Duodenal mucosa (tissue), 2 donors: ENCODE results near the gene PSMF1.

Experiments
- H3K27ac ChIP-seq: one replicate; pipeline ENCODE4 v1.7.0; 2013; ENCODE audit warnings: low read depth, low read length
- H3K27me3 ChIP-seq, 2 donors: one replicate each; pipeline ENCODE4 v1.7.0; 2013; ENCODE audit warnings: low read length in 2 of 2, control low read depth in 1 of 2; ENCODE audit not compliant: insufficient read depth in 2 of 2, control insufficient read depth in 1 of 2
- H3K36me3 ChIP-seq, 2 donors: one replicate each; pipeline ENCODE4 v1.7.0; 2013; ENCODE audit warnings: low read length in 2 of 2, control low read depth in 1 of 2; ENCODE audit not compliant: insufficient read depth in 2 of 2, control insufficient read depth in 1 of 2
- H3K4me1 ChIP-seq, 2 donors: one replicate each; pipeline ENCODE4 v1.7.0; 2013; ENCODE audit warnings: low read length in 2 of 2, control low read depth in 1 of 2; ENCODE audit not compliant: insufficient read depth in 2 of 2, control insufficient read depth in 1 of 2
- H3K4me3 ChIP-seq, 2 donors: one replicate each; pipeline ENCODE4 v1.7.0; 2013; ENCODE audit warnings: low read length in 2 of 2, low read depth in 1 of 2
- H3K9ac ChIP-seq, 2 donors: one replicate each; pipeline ENCODE4 v1.7.0; 2013; ENCODE audit warnings: low read length in 2 of 2, low read depth in 1 of 2
- H3K9me3 ChIP-seq, 2 donors: one replicate each; pipeline ENCODE4 v1.7.0; 2013; ENCODE audit warnings: low read length in 2 of 2, control low read depth in 1 of 2; ENCODE audit not compliant: control insufficient read depth in 1 of 2

The PSMF1 gene

DNA sequence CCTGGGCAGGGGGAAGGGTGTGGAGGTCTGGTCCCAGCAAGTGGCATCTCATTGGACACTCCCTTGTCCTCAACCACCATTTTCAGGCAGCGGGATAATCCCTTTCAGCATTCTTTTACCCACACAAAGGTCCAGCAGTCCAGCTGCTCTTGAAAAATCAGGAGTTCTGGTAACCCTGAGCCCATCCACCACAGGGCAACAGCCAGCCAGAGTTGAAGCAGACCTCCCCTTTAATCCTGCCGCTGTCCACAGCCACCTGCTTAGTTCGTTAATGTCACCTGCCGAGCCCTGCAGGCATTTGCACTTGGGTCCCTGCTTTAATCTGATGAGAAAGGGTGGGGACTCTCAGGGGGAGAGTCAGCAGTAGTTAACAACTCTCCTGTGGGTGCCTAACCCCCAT, 55.3 kb downstream of the PSMF1 start:
- H3K9me3 ChIP-seq: no peaks in the 10 kb centered on the region
- H3K9ac ChIP-seq: no peak overlapping the region
- no peaks in the 10 kb centered on the region for H3K27me3 ChIP-seq
- peaks cover 0 to 3% of the 10 kb centered on the region in 2 donors for H3K4me1 ChIP-seq
- peaks cover 21 to 58% of the 10 kb centered on the region in 2 donors for H3K36me3 ChIP-seq
- H3K4me3 ChIP-seq: no peak overlapping the region
- no peak overlapping the region for H3K27ac ChIP-seq

- Histone ChIP-seq H3K9ac (no peak overlapping the region), H3K4me3 (no peak overlapping the region), H3K36me3 (peaks cover 12 to 47% of the 10 kb centered on the region in 2 donors), H3K27me3 (no peaks in the 10 kb centered on the region), H3K27ac (no peak overlapping the region), H3K9me3 (no peaks in the 10 kb centered on the region), H3K4me1 (peaks cover 0 to 3% of the 10 kb centered on the region in 2 donors)
Measured at GRCh38 chr20:1174787-1175186, 56.4 kb downstream of the PSMF1 start.

- no peaks in the 10 kb centered on the region for H3K9me3 ChIP-seq
- H3K36me3 ChIP-seq: peaks cover 0 to 27% of the 10 kb centered on the region in 2 donors
- peaks cover 0 to 3% of the 10 kb centered on the region in 2 donors for H3K4me1 ChIP-seq
- no peak overlapping the region for H3K27ac ChIP-seq
- no peaks in the 10 kb centered on the region for H3K27me3 ChIP-seq
- H3K4me3 ChIP-seq: no peak overlapping the region
- H3K9ac ChIP-seq: no peak overlapping the region
Measured at GRCh38 chr20:1177680-1178079, 59.3 kb downstream of the PSMF1 start.

- H3K9ac ChIP-seq: no peak overlapping the region
Measured at GRCh38 chr20:1178103-1178502, 59.7 kb downstream of the PSMF1 start.

DNA sequence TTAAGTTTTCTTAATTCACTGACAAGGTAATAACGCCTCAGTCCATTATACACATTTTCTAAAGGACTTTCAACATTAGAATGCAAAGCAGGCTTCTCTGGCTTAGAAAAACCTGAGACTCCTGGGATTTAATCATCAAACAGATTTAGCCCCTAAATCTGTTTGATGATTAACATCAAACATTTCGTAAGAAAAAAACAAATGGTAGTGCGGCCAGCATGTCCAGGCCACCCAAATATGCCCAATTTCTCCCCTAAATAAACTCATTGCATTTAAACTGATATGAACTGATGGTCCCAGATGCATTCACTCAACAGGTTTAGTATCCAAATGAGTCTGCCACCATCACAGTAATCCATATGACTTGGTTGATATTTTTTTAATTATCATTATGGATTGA, 60.2 kb downstream of the PSMF1 start:
- Histone ChIP-seq H3K27ac (no peak overlapping the region), H3K36me3 (peaks cover 0 to 19% of the 10 kb centered on the region in 2 donors)

More at GRCh38 chr20:1178103-1178502, 59.7 kb downstream of the PSMF1 start:
- Histone ChIP-seq H3K27ac (no peak overlapping the region), H3K4me1 (peaks cover 0 to 2% of the 10 kb centered on the region in 2 donors), H3K9me3 (no peaks in the 10 kb centered on the region), H3K27me3 (no peaks in the 10 kb centered on the region), H3K36me3 (peaks cover 0 to 23% of the 10 kb centered on the region in 2 donors), H3K4me3 (no peak overlapping the region)

DNA sequence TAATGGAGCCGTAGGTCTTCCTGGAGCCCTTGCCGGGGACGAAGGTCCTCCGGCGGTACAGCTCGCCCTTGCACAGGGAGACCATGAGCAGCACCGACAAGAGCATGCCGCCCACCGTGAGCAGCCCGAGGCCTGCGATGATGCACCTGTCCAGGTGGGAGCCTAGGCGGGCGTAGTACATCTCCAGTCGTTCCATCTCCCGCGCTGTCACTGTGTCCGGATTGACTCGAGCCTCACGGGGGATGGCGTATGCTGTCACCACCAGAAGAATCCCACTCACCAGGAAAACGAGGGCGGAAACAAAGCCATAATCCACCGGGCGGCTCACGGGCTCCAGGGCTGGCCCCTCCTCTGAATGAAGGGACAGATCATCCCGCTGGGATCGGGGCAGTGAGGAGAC, 62.5 kb downstream of the PSMF1 start:
- H3K36me3 ChIP-seq: peaks cover 0 to 4% of the 10 kb centered on the region in 2 donors
- no peak overlapping the region for H3K4me3 ChIP-seq
- H3K9me3 ChIP-seq: no peaks in the 10 kb centered on the region
- H3K9ac ChIP-seq: no peak overlapping the region
- H3K27me3 ChIP-seq: peaks cover 0 to 5% of the 10 kb centered on the region in 2 donors
- no peak overlapping the region for H3K27ac ChIP-seq
- peaks cover 2 to 8% of the 10 kb centered on the region in 2 donors for H3K4me1 ChIP-seq

More for the DNA sequence above, 60.2 kb downstream of the PSMF1 start:
- Histone ChIP-seq H3K9me3 (no peaks in the 10 kb centered on the region), H3K27me3 (no peaks in the 10 kb centered on the region), H3K4me1 (no peaks in the 10 kb centered on the region), H3K9ac (no peak overlapping the region), H3K4me3 (no peak overlapping the region)

- Histone ChIP-seq H3K27ac (no peak overlapping the region), H3K36me3 (no peaks in the 10 kb centered on the region), H3K27me3 (peaks cover 0 to 5% of the 10 kb centered on the region in 2 donors), H3K4me1 (peaks cover 14 to 19% of the 10 kb centered on the region in 2 donors), H3K4me3 (no peak overlapping the region), H3K9ac (no peak overlapping the region), H3K9me3 (no peaks in the 10 kb centered on the region)
Measured at GRCh38 chr20:1182106-1182505, 63.7 kb downstream of the PSMF1 start.

DNA sequence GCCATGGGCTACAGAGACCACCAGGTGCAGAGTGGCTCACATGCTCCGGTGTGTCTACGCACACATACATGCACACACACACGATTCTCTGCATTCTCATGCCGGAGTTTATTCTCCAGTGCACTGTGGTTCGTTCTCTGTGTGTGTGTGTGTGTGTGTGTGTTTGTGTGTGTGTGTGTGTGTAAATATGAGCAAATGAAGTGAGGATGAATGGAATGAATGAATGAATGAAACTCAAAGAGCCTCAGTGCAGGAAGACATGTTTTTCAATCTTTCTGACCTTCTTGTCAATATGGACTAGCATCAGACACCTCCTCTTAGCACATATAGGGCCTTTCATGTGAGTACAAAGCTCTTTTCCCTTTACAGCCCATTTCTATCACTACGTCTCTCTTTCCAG, 64.8 kb downstream of the PSMF1 start:
- Histone ChIP-seq H3K27ac (no peak overlapping the region), H3K27me3 (peaks cover 0 to 5% of the 10 kb centered on the region in 2 donors), H3K9ac (no peak overlapping the region), H3K4me1 (peaks cover 20 to 27% of the 10 kb centered on the region in 2 donors), H3K4me3 (no peak overlapping the region), H3K36me3 (no peaks in the 10 kb centered on the region), H3K9me3 (no peaks in the 10 kb centered on the region)

GRCh38 chr20:1184260-1184637, 65.8 kb downstream of the PSMF1 start:
- Histone ChIP-seq H3K27ac (no peak overlapping the region), H3K4me3 (peak overlapping the region; percentile 57 to 63), H3K9ac (peak overlapping the region; percentile 30 to 44), H3K9me3 (no peaks in the 10 kb centered on the region), H3K27me3 (peaks cover 0 to 5% of the 10 kb centered on the region in 2 donors), H3K4me1 (peaks cover 20 to 31% of the 10 kb centered on the region in 2 donors), H3K36me3 (no peaks in the 10 kb centered on the region)

DNA sequence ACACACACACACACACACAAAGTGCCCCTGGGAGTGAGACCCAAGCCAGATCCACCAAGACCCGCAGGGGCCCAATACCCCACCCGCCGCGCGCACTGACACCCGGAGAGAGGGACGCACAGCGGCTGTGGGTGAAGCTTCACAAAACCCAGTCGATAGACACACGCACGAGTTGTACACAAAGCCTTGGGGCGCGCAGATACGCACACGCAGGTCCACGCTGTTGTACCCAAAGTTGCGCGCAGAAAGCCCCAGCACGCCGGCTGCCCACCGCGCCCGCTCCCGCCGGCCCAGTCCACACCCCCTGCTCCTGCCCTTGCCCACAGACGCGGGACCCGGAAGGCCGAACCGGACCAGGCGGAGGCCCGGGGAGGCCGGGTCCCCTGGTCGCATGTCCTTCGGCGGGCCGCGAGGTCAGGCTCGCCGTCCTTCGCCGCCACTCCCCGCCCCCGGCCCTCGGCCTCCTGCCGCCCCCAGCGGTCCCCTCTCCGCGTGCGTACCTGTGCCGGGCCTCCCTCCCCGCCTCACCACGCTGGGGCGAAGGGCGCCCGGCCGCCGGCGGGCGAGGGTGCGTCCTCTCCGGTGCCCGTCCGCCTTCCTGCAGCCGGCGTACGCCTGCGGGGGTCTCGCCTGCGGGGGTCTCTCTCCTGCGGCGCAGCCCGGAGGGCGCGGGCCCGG, 66.4 kb downstream of the PSMF1 start, which contains the start of gene TMEM74B:
Gene TMEM74B (minus strand): TSS at position 344 of the 678 bp plus-strand sequence. CDS start 1,180 bp downstream, outside the sequence.
- peaks cover 20 to 31% of the 10 kb centered on the region in 2 donors for H3K4me1 ChIP-seq
- no peak within 1 kb of the TSS for H3K27ac ChIP-seq
- peak within 1 kb of the TSS; percentile 30 to 44 for H3K9ac ChIP-seq
- H3K27me3 ChIP-seq: peaks cover 0 to 5% of the 10 kb centered on the region in 2 donors
- H3K4me3 ChIP-seq: peak within 1 kb of the TSS; percentile 57 to 63
- no peaks in the 10 kb centered on the region for H3K36me3 ChIP-seq
- H3K9me3 ChIP-seq: no peaks in the 10 kb centered on the region
